ENCODE data around the gene ELOVL5.
"Not testable (repeated sequence)": the region's sequence is repeated elsewhere in the genome, so short reads cannot be mapped to it uniquely, and the experiment has no call there.

ELOVL5 gene

DNA sequence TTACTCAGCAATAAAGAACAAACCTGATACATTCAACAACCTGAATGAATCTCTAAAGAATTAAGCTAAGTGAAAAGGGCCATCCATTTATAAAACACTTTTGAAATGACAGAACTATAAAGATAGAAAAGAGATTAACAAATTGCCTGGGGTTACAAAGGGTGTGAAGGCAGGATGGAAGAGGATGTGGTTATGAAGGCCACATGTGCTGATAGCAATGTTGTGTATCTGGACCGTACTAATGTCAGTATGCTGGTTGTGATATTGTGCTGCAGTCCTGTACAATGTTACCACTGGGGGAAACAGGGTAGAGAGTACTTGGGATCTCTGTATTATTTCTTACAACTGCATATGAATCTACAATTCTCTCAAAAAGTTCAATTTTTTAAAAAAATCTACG lies 36.4 kb downstream of the ELOVL5 start:
- intact Hi-C loops (cut with DNase I), result no loop called here
- DNase-seq, result no peak

DNA sequence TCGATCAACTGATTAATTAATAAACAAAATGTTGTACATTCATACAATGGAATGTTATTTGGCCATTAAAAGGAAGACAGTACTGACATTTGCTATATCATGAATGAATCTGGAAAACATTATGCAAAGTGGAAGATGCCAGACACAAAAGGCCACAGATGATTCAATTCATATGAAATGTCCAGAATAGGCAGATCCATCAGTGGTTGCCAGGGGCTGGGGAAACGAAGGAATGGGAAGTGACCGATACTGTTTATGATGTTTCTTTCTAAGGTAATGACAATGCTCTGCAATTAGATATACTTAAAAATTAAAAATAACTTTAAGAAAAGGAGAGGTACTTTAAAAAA lies 37.2 kb downstream of the ELOVL5 start:
- no peak for DNase-seq
- intact Hi-C loops (cut with DNase I), result no loop called here

- intact Hi-C loops (cut with DNase I), result no loop called here
- DNase-seq, result no peak
Measured at GRCh38 chr6:53310771-53311585, 37.8 kb downstream of the ELOVL5 start.

- intact Hi-C loops (cut with DNase I), result no loop called here
- no peak for DNase-seq
Measured at GRCh38 chr6:53309901-53310300, 38.8 kb downstream of the ELOVL5 start.

- no peak for DNase-seq
- intact Hi-C loops (cut with DNase I), result no loop called here
Measured at GRCh38 chr6:53309059-53309900, 39.5 kb downstream of the ELOVL5 start.

- DNase-seq, result no peak
- intact Hi-C loops (cut with DNase I), result no loop called here
Measured at GRCh38 chr6:53306819-53307347, 41.9 kb downstream of the ELOVL5 start.

DNA sequence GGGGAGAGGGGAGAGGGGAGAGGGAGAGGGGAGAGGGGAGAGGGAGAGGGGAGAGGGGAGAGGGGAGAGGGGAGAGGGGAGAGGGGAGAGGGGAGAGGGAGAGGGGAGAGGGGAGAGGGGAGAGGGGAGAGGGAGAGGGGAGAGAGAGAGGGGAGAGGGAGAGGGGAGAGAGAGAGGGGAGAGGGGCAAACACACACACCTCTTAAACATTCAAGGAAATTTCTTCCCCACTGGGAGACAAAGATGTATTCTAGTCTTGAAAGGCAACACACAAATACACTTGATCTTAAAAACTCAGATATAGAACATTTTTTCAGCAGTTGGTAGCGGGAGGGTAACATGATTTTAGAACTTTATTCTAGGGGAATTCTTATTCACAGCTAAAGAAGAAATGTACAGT lies 42.5 kb downstream of the ELOVL5 start:
- DNase-seq; intact Hi-C loops (cut with DNase I): not testable (repeated sequence)

DNA sequence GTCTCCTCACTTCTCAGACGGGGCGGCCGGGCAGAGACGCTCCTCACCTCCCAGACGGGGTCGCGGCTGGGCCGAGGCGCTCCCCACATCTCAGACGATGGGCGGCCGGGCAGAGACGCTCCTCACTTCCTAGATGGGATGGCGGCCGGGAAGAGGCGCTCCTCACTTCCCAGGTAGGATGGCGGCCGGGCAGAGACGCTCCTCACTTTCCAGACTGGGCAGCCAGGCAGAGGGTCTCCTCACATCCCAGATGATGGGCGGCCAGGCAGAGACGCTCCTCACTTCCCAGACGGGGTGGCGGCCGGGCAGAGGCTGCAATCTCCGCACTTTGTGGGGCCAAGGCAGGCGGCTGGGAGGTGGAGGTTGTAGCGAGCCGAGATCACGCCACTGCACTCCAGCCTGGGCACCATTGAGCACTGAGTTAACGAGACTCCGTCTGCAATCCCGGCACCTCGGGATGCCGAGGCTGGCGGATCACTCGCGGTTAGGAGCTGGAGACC lies 43.2 kb downstream of the ELOVL5 start:
- DNase-seq; intact Hi-C loops (cut with DNase I): not testable (repeated sequence)

- intact Hi-C loops (cut with DNase I); DNase-seq: not testable (repeated sequence)
Measured at GRCh38 chr6:53304953-53305352, 43.8 kb downstream of the ELOVL5 start.

DNA sequence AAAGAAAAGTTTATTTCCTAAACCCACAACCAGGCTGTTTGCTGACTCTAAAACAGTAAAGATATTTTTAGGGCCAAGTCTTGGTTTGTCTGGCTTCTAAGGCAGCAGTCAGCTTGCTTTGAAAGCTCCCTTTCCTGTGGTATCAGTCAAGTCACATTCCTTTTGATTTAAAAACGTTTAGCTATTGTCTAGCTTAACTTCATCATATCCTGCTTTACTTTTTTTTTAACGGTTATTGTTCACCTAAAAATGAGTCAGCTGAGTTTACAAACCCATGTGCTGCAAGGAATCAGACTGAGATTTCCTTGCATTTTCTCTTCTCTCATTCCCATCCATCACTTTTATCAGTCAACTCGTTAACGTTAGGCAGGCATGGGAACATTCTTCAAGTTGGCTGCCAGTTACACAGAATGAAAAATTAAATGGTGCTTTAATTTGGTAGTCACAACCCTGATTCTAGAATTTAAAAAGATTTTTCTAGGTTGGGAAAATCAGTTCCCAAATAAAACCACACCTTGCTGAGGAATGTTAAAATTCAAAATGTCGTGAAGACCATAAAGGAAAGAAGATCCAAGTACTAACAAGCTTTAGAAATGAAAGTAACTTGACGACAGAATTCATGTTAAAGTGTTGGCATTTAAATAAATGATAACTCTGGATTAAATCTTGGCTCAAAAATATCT lies 45.9 kb downstream of the ELOVL5 start:
- intact Hi-C loops (cut with DNase I), result no loop called here
- DNase-seq, result no peak

DNA sequence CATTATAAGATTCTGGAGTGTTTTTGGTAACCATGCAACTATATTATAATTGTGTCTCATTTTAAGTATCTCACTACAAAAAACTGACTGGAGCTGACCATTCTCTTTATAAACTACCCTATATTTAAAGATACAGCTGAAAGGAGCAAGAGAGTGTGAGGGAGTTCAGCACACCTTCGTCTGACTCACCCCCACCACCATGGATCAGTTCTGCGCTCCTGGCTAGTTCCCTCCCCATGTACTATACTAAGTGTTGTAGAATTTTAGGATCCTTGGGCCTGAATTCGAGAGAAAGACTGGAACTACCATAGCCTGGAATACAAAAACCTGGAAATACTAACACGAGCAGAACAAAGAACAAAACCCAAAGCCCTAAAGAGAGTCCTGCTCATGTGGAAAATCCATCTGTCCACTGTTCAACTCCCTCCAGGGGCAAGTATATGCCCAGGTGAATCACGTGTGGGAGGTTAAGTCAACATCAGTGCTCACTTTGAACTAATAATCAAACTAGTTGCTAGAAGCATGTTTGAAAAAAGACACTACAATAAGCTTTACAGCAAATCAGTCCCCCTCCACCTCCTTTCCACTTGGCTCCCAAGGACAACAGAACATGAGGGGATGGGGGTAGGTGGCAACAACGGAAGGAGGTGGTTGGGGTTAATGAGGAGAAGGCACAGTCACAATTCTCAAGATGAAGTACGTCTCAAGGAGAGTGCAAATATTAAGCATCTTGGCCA lies 46.8 kb downstream of the ELOVL5 start:
- no peak for DNase-seq
- intact Hi-C loops (cut with DNase I), result no loop called here

- intact Hi-C loops (cut with DNase I), result no loop called here
- peak; percentile 4 to 84 (median 56) for DNase-seq
Measured at GRCh38 chr6:53300656-53301551, 47.8 kb downstream of the ELOVL5 start.

DNA sequence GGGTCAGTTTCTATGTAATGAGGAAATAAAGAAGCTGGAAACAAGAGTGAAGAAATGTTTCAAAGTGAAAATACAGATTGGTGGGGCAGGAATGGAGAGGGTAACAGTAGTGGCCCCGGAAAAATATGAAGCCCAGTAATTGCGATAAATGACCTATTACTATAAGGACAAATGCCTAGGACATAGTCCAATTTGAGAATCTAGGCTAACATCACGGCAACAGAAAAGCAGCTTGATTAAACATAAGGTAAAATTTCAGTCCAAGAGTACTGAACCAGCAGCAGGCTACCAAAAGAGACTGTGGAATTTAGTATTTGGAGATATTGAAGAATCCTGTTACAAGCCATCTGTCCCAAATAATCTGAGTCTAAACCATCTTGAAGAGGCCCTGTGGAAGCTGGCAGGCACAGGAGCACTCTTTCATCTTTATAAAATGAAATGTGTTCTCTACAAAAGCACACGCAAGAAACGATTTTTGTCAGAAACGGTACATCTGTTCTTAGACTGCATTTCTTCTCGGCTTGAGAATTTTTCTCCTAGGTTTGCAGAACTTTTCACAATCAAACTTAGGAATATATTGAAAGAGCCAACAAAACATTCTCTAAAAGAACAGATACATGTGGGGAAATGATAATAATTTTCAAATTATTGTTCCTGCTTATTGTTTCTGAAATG lies 49.3 kb downstream of the ELOVL5 start:
- intact Hi-C loops (cut with DNase I), result no loop called here
- DNase-seq, result no peak

DNA sequence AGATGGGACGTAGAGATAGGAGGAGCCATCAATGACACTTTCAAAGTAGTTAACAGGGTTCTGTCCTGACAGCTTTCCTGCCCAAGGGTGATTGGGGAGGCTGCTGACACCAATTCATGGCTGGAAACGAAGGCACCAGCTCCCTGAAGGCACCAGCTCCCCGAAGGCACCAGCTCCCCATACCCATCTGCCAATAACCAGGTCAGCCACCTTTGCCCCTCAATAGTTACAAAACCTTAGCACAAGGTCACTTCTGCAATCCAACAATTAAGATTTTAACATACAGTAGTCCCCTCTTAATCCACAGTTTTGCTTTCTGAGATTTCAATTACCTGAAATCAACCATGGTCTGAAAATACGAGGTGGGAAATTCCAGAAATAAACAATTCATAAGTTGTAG lies 51.7 kb downstream of the ELOVL5 start:
- DNase-seq, result no peak
- intact Hi-C loops (cut with DNase I), result no loop called here

DNA sequence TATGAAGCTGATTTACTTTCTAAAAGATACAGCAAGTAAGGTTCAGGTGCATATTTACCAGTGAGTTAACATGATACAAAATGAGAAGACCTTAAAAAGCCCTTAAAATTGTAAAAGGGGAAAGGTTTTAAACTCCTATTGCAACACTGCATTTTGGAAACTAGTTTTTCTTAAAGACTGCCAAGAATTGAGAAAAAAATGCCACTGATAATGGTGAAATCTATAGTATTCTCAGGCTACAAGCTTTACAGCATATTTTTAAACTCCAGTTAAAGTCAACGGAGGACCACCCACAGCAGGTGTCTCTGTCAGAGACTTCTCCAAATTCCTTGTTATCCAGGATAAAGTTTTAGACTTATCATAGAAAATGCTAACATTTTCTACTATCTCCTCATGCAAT lies 53.6 kb downstream of the ELOVL5 start:
- intact Hi-C loops (cut with DNase I), result no loop called here
- no peak for DNase-seq

GRCh38 chr6:53294611-53295010 lies 54.1 kb downstream of the ELOVL5 start:
- intact Hi-C loops (cut with DNase I), result loop anchor here (5.0 kb wide), 1 partner anchor 53 kb away; the partner anchor contains the start of gene ELOVL5
- DNase-seq, result no peak

DNA sequence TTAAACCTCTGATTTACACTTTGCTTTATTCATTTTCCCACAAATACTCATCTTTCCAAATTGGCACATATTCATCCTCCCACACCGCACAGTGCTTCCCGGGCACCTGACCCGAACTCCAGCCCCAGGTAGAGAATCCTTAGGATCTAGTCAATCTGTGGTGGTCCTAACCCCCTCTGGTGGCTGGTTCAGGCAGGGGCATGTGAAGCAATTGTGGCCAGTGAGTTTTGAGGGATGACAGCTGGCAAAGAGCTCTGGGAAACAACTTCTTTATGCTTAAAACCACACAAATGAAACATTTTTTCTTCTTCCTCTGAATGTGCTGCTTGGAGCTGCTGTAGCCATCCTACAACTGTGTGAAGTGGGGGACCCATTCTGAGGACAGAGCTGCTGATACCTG lies 54.7 kb downstream of the ELOVL5 start:
- DNase-seq, result peak in 11 of 42 donors; percentile 14 to 55 (median 39)
- intact Hi-C loops (cut with DNase I), result loop anchor here (5.0 kb wide), 1 partner anchor 53 kb away; the partner anchor contains the start of gene ELOVL5

All from head of caudate nucleus (tissue), 42 donors.